HL-60 (cell line): ENCODE results near the gene SLC38A1.

ENCODE experiments used
- DNase-seq, 2 experiments: peaks; one replicate each; pipeline ENCODE4 v3.0.0-alpha.2; 2010 to 2020; ENCODE audit warnings: low read depth in 1 of 2, low spot score in 1 of 2
- H3K27ac ChIP-seq: fragments of 250-450 bp; sonication (Bioruptor Pico); replicated peaks from 2 replicates; pipeline ENCODE4 v1.5.1; 2020; ENCODE audit warnings: mild to moderate bottlenecking, moderate library complexity
- H3K27me3 ChIP-seq: fragments of 250-450 bp; sonication (Bioruptor Pico); 2 replicates; pipeline ENCODE4 v1.5.1; 2021; ENCODE audit warnings: mild to moderate bottlenecking, moderate library complexity; ENCODE audit not compliant: insufficient read depth, poor library complexity, severe bottlenecking
- H3K4me3 ChIP-seq: replicated peaks from 2 replicates; pipeline ENCODE4 v1.5.1; 2011; ENCODE audit warnings: mild to moderate bottlenecking, control low read depth, low read length; ENCODE audit not compliant: insufficient read depth
- CTCF ChIP-seq: IDR thresholded peaks from one replicate; pipeline ENCODE4 v1.5.1; 2011; ENCODE audit warnings: low read length, control low read depth, inconsistent platforms; ENCODE audit not compliant: insufficient read depth
- GABPA ChIP-seq: IDR thresholded peaks from 2 replicates; pipeline ENCODE4 v1.6.1; 2012; ENCODE audit warnings: low read depth
- POLR2AphosphoS5 ChIP-seq: IDR thresholded peaks from 2 replicates; pipeline ENCODE4 v1.6.1; 2012; ENCODE audit warnings: low read depth
- REST ChIP-seq: IDR thresholded peaks from 2 replicates; pipeline ENCODE4 v1.6.1; 2012; ENCODE audit warnings: low read depth; ENCODE audit not compliant: insufficient replicate concordance
- SPI1 ChIP-seq: IDR thresholded peaks from 2 replicates; pipeline ENCODE4 v1.6.1; 2012; ENCODE audit warnings: low read depth, mild to moderate bottlenecking, borderline replicate concordance

The SLC38A1 gene

GRCh38 chr12:46159309-46159901, 109.4 kb downstream of the SLC38A1 start:
- H3K27ac ChIP-seq, result no peak overlapping the region
- DNase-seq, result no peak
- TF ChIP-seq POLR2AphosphoS5 (no peak), CTCF (no peak), SPI1 (no peak), REST (no peak), GABPA (no peak)
- H3K4me3 ChIP-seq, result no peak overlapping the region
- no peaks in the 10 kb centered on the region for H3K27me3 ChIP-seq

- TF ChIP-seq GABPA (no peak), CTCF (no peak), REST (no peak), POLR2AphosphoS5 (no peak), SPI1 (no peak)
- no peak overlapping the region for H3K27ac ChIP-seq
- H3K27me3 ChIP-seq, result no peaks in the 10 kb centered on the region
- DNase-seq, result no peak
- H3K4me3 ChIP-seq, result no peak overlapping the region
Measured at GRCh38 chr12:46158501-46158900, 110.3 kb downstream of the SLC38A1 start.

GRCh38 chr12:46154221-46154985, 114.4 kb downstream of the SLC38A1 start:
- DNase-seq, result no peak
- Histone ChIP-seq H3K27me3 (no peaks in the 10 kb centered on the region), H3K4me3 (no peak overlapping the region), H3K27ac (no peak overlapping the region)
- no peak for TF ChIP-seq CTCF
- no peak for TF ChIP-seq SPI1
- no peak for TF ChIP-seq REST
- TF ChIP-seq GABPA, result no peak
- no peak for TF ChIP-seq POLR2AphosphoS5
